ENCODE results near the gene SPINK1. TPM values are rescaled to one million over a fixed set of nuclear protein-coding genes. Genes with fewer than 3 reads are reported as not detected.
A peak's percentile ranks its signal among the peaks of the same experiment; 100 is the strongest.

The SPINK1 gene
- polyA plus RNA-seq, 1 donor (not counting 4 experiments of a cell fraction or from before 2014, with no cell fraction given) = 0.17 TPM

DNA sequence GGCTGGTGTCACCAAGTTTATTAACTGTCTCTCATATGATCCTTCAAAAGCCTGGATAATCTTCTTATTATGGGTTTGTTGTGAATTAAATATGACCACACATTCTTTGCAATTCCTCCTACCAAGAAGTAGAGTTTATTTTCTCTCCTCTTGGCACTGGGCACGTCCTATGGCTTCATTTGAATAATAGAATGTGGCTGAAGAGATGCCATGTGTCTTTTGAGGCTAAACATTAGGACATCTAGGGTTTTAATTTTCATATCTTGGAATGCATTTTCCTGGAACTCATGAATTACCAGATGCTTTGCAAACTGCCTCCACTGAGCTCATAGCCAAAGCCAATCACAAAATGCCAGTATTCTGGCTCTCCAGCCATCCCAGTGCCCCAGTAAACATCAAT is 27.1 kb upstream of the SPINK1 start:
- H3K4me2 ChIP-seq (ENCODE audit: control insufficient read depth, extremely low read depth, insufficient read depth, low read depth, low read length) = no peak overlapping the region
- FAIRE-seq (no peak), DNase-seq (ENCODE audit: low read depth, low spot score) (no peak)
- TF ChIP-seq, protein P1, sequence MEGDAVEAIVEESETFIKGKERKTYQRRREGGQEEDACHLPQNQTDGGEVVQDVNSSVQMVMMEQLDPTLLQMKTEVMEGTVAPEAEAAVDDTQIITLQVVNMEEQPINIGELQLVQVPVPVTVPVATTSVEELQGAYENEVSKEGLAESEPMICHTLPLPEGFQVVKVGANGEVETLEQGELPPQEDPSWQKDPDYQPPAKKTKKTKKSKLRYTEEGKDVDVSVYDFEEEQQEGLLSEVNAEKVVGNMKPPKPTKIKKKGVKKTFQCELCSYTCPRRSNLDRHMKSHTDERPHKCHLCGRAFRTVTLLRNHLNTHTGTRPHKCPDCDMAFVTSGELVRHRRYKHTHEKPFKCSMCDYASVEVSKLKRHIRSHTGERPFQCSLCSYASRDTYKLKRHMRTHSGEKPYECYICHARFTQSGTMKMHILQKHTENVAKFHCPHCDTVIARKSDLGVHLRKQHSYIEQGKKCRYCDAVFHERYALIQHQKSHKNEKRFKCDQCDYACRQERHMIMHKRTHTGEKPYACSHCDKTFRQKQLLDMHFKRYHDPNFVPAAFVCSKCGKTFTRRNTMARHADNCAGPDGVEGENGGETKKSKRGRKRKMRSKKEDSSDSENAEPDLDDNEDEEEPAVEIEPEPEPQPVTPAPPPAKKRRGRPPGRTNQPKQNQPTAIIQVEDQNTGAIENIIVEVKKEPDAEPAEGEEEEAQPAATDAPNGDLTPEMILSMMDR (optimal IDR thresholded peaks at IDR 0.05 in 1 of 3, IDR thresholded peaks at IDR 0.05 in 1 of 3, conservative IDR thresholded peaks at IDR 0.05 in 1 of 3; ENCODE audit: extremely low read depth in 1 of 3, insufficient read depth in 2 of 3, low read length in 3 of 3) = no peak
- no peak for TF ChIP-seq EZH2 (IDR thresholded peaks at IDR 0.05; ENCODE audit: low read length)
- H3K79me2 ChIP-seq (ENCODE audit: control insufficient read depth, insufficient read depth, low read length) = no peaks in the 10 kb centered on the region
- no peak overlapping the region for H2AFZ ChIP-seq (ENCODE audit: control insufficient read depth, low read length)
- no peak overlapping the region for H3K27ac ChIP-seq (ENCODE audit: control insufficient read depth, insufficient read depth, low read length)
- no peaks in the 10 kb centered on the region for H3K4me1 ChIP-seq (ENCODE audit: control insufficient read depth, extremely low read depth, insufficient read depth, low read length)
- H3K36me3 ChIP-seq (ENCODE audit: control insufficient read depth in 2 of 2, extremely low read depth in 1 of 2, insufficient read depth in 2 of 2, low read length in 2 of 2) = no peaks in the 10 kb centered on the region
- dilution Hi-C loops (cut with MboI; ENCODE audit: extremely low pct_ligation_motif_present, low sequenced_read_pairs) = no loop called here
- no peak overlapping the region for H3K4me3 ChIP-seq (ENCODE audit: control insufficient read depth in 2 of 3, extremely low read depth in 1 of 3, insufficient read depth in 2 of 3, low read depth in 1 of 3, low read length in 3 of 3)
- H3K9ac ChIP-seq (ENCODE audit: control insufficient read depth, extremely low read depth, insufficient read depth, low read length) = no peak overlapping the region
- no peaks in the 10 kb centered on the region for H3K9me1 ChIP-seq (ENCODE audit: control insufficient read depth, extremely low read depth, insufficient read depth, low read length)
- H3K9me3 ChIP-seq (ENCODE audit: control insufficient read depth, low read depth, low read length) = no peaks in the 10 kb centered on the region
- no peaks in the 10 kb centered on the region for H3K27me3 ChIP-seq (ENCODE audit: control insufficient read depth, extremely low read depth, insufficient read depth, low read length)
- no peaks in the 10 kb centered on the region for H4K20me1 ChIP-seq (ENCODE audit: control insufficient read depth, extremely low read depth, insufficient read depth, low read length)

DNA sequence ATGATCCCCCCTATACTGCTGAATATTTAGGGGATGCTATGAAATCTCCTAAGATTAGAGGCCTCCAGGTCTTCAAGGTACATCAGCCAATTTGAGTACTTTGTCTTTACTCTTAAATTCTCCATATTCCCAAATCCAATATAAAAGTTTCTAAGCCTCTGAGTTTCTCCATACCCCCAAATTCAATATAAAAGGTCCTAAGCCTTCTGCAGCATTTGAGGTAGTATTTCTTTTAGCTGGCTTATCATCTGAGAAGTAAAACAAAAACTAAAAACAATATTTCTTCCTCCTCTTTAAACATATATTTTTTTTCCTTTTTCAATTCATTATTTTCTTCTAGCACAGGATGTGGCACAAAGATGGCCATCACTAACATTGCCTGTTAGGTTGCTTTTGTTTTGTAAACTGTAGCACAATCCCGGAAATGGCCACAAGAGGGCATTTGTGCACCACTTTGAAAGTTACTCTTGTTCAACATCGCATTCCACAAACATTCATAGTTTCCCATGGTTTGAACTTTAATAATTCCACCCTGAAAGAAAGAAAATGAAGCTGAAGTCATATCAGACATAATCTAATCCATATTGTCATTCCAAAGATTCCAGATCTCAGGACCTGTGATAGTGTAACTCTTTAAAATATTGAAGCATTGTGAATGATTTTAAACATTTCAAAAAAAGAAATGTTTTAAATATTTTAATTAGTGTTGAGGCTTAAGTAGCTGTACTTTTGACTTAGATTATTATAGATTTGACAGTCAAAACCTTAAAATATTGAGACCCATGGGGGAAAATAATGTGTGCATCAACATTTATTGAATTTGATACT is 26.0 kb upstream of the SPINK1 start:
- H3K27me3 ChIP-seq (ENCODE audit: control insufficient read depth, extremely low read depth, insufficient read depth, low read length) = no peaks in the 10 kb centered on the region
- no peak overlapping the region for H3K9ac ChIP-seq (ENCODE audit: control insufficient read depth, extremely low read depth, insufficient read depth, low read length)
- peak; percentile 36 for DNase-seq (ENCODE audit: low read depth, low spot score)
- no peaks in the 10 kb centered on the region for H3K4me1 ChIP-seq (ENCODE audit: control insufficient read depth, extremely low read depth, insufficient read depth, low read length)
- TF ChIP-seq, protein P1 (optimal IDR thresholded peaks at IDR 0.05 in 1 of 3, IDR thresholded peaks at IDR 0.05 in 1 of 3, conservative IDR thresholded peaks at IDR 0.05 in 1 of 3; ENCODE audit: extremely low read depth in 1 of 3, insufficient read depth in 2 of 3, low read length in 3 of 3) = peak; percentile 71 to 76 (median 71)
- no peak for TF ChIP-seq EZH2 (IDR thresholded peaks at IDR 0.05; ENCODE audit: low read length)
- H3K4me2 ChIP-seq (ENCODE audit: control insufficient read depth, extremely low read depth, insufficient read depth, low read depth, low read length) = no peak overlapping the region
- no peaks in the 10 kb centered on the region for H3K36me3 ChIP-seq (ENCODE audit: control insufficient read depth in 2 of 2, extremely low read depth in 1 of 2, insufficient read depth in 2 of 2, low read length in 2 of 2)
- no peak overlapping the region for H2AFZ ChIP-seq (ENCODE audit: control insufficient read depth, low read length)
- peak; percentile 76 for FAIRE-seq
- no peaks in the 10 kb centered on the region for H3K79me2 ChIP-seq (ENCODE audit: control insufficient read depth, insufficient read depth, low read length)
- H4K20me1 ChIP-seq (ENCODE audit: control insufficient read depth, extremely low read depth, insufficient read depth, low read length) = no peaks in the 10 kb centered on the region
- dilution Hi-C loops (cut with MboI; ENCODE audit: extremely low pct_ligation_motif_present, low sequenced_read_pairs) = no loop called here
- H3K4me3 ChIP-seq (ENCODE audit: control insufficient read depth in 2 of 3, extremely low read depth in 1 of 3, insufficient read depth in 2 of 3, low read depth in 1 of 3, low read length in 3 of 3) = no peak overlapping the region
- no peaks in the 10 kb centered on the region for H3K9me1 ChIP-seq (ENCODE audit: control insufficient read depth, extremely low read depth, insufficient read depth, low read length)
- no peak overlapping the region for H3K27ac ChIP-seq (ENCODE audit: control insufficient read depth, insufficient read depth, low read length)
- H3K9me3 ChIP-seq (ENCODE audit: control insufficient read depth, low read depth, low read length) = no peaks in the 10 kb centered on the region
